IPS-20b (cell line): ENCODE data around the gene CXXC4.

Experiments
- H3K27ac ChIP-seq: one replicate; pipeline ENCODE4 v1.5.1; 2013; ENCODE audit warnings: low read length
- H3K27me3 ChIP-seq: 2 replicates; pipeline ENCODE4 v1.6.1; 2013; ENCODE audit warnings: mild to moderate bottlenecking, low read length, inconsistent platforms; ENCODE audit not compliant: insufficient read depth
- H3K36me3 ChIP-seq: 2 replicates; pipeline ENCODE4 v1.6.1; 2013; ENCODE audit warnings: low read depth, mild to moderate bottlenecking, inconsistent platforms, low read length, moderate library complexity; ENCODE audit not compliant: insufficient read depth
- H3K4me1 ChIP-seq: 2 replicates; pipeline ENCODE4 v1.6.1; 2013; ENCODE audit warnings: mild to moderate bottlenecking, control low read depth, inconsistent platforms, low read length, moderate library complexity; ENCODE audit not compliant: insufficient read depth
- H3K4me3 ChIP-seq: 2 replicates; pipeline ENCODE4 v1.5.1; 2013; ENCODE audit warnings: mild to moderate bottlenecking, low read length, inconsistent platforms
- H3K9ac ChIP-seq: 2 replicates; pipeline ENCODE4 v1.6.1; 2013; ENCODE audit warnings: low read depth, mild to moderate bottlenecking, inconsistent platforms, low read length, moderate library complexity
- H3K9me3 ChIP-seq: 2 replicates; pipeline ENCODE4 v1.6.1; 2013; ENCODE audit warnings: mild to moderate bottlenecking, low read depth, low read length, inconsistent platforms; ENCODE audit not compliant: insufficient read depth

Gene CXXC4

GRCh38 chr4:104494822-104495559 lies at the start of gene CXXC4:
Gene CXXC4, minus strand, starts transcription at chr4:104494894. Its CDS starts 3,092 bp downstream, at chr4:104491802.
- Histone ChIP-seq H3K4me1 (peaks cover 26% of the 10 kb centered on the region), H3K27ac (peak within 1 kb of the TSS; percentile 78), H3K9ac (peak within 1 kb of the TSS; percentile 95), H3K36me3 (no peaks in the 10 kb centered on the region), H3K9me3 (no peaks in the 10 kb centered on the region), H3K4me3 (peak within 1 kb of the TSS; percentile 97), H3K27me3 (peaks cover 25% of the 10 kb centered on the region; the same call in 1 of the 2 replicates)

DNA sequence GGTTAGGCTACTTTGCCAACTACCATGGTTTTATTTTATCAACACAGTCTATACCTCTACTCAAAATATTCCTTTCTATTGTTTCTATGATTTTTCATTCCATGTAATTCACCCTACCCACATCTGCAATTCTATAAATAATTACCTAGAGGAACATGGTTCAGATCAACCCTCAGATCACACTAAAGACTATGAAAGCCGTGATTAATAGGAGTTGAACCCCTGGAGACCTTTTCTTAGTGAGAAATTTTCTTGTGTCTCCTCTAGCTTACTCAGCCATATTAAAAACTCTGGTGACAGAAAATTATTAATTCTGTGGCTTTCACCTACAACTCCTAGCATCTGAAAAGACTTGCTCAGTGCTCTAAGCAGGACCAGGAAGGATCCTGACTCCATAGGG lies 38.5 kb upstream of the CXXC4 start:
- H3K9ac ChIP-seq: no peak overlapping the region
- peaks cover 8% of the 10 kb centered on the region; the same call in 1 of the 2 replicates for H3K4me1 ChIP-seq
- H3K36me3 ChIP-seq: no peaks in the 10 kb centered on the region
- no peaks in the 10 kb centered on the region for H3K9me3 ChIP-seq
- H3K4me3 ChIP-seq: no peak overlapping the region
- no peak overlapping the region for H3K27ac ChIP-seq
- H3K27me3 ChIP-seq: no peaks in the 10 kb centered on the region

DNA sequence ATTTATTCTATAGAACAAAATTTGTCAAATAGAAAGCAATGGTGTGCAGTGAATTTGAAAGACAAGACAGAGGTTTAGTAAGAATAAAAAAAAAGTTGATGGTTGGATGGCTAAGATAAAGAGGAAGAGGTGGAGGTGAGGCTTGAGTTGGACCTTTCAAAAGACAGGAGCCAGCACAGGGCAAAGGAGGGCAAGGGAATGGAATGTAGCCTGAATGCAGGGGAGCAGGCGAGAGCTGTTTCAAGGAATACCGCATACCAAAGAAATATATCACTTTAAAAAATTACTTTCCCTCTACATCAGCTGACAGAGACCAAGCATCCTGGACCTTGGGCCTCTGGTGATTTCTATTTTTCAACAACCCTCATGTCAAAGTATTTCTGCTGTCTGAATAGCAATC lies 38.0 kb upstream of the CXXC4 start:
- Histone ChIP-seq H3K36me3 (no peaks in the 10 kb centered on the region), H3K27ac (no peak overlapping the region), H3K4me3 (no peak overlapping the region), H3K9me3 (no peaks in the 10 kb centered on the region), H3K4me1 (peaks cover 8% of the 10 kb centered on the region; the same call in 1 of the 2 replicates), H3K27me3 (no peaks in the 10 kb centered on the region), H3K9ac (no peak overlapping the region)

DNA sequence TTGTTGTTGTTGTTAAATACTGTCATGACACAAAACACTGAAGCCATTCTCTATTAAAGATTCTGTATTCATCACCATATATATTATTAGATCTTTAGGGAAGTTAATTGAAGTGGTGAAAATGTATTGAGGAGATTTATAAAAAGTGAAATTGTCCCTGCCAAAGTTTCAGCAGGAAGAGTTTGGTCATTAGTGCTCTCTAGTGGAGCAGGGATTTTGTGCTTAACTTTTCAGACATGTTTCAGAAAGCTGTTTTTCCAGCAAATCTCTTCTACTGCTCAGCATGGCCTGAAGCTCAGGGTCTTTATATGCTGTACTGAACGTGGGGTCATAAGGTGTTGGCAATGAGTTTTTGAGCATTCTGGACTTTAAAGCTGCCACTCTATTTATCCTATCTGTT lies 36.7 kb upstream of the CXXC4 start:
- no peak overlapping the region for H3K4me3 ChIP-seq
- H3K9ac ChIP-seq: no peak overlapping the region
- no peaks in the 10 kb centered on the region for H3K9me3 ChIP-seq
- no peak overlapping the region for H3K27ac ChIP-seq
- peaks cover 8% of the 10 kb centered on the region; the same call in 1 of the 2 replicates for H3K4me1 ChIP-seq
- no peaks in the 10 kb centered on the region for H3K27me3 ChIP-seq
- no peaks in the 10 kb centered on the region for H3K36me3 ChIP-seq

- H3K4me3 ChIP-seq: no peak overlapping the region
- H3K9ac ChIP-seq: no peak overlapping the region
- H3K9me3 ChIP-seq: no peaks in the 10 kb centered on the region
- peaks cover 8% of the 10 kb centered on the region; the same call in 1 of the 2 replicates for H3K4me1 ChIP-seq
- no peaks in the 10 kb centered on the region for H3K27me3 ChIP-seq
- H3K36me3 ChIP-seq: no peaks in the 10 kb centered on the region
- H3K27ac ChIP-seq: no peak overlapping the region
Observed at GRCh38 chr4:104530426-104530825, 35.7 kb upstream of the CXXC4 start.

GRCh38 chr4:104524591-104524990 lies 29.9 kb upstream of the CXXC4 start:
- H3K4me3 ChIP-seq: no peak overlapping the region
- H3K36me3 ChIP-seq: no peaks in the 10 kb centered on the region
- H3K27me3 ChIP-seq: no peaks in the 10 kb centered on the region
- no peak overlapping the region for H3K27ac ChIP-seq
- H3K9me3 ChIP-seq: no peaks in the 10 kb centered on the region
- H3K9ac ChIP-seq: no peak overlapping the region
- no peaks in the 10 kb centered on the region for H3K4me1 ChIP-seq

- Histone ChIP-seq H3K9me3 (no peaks in the 10 kb centered on the region), H3K4me1 (no peaks in the 10 kb centered on the region), H3K36me3 (no peaks in the 10 kb centered on the region), H3K27ac (no peak overlapping the region), H3K27me3 (no peaks in the 10 kb centered on the region), H3K4me3 (no peak overlapping the region), H3K9ac (no peak overlapping the region)
Observed at GRCh38 chr4:104524026-104524425, 29.3 kb upstream of the CXXC4 start.

GRCh38 chr4:104519588-104519987 lies 24.9 kb upstream of the CXXC4 start:
- Histone ChIP-seq H3K4me1 (no peaks in the 10 kb centered on the region), H3K4me3 (no peak overlapping the region), H3K27ac (no peak overlapping the region), H3K36me3 (no peaks in the 10 kb centered on the region), H3K9me3 (no peaks in the 10 kb centered on the region), H3K9ac (no peak overlapping the region), H3K27me3 (no peaks in the 10 kb centered on the region)

GRCh38 chr4:104516884-104517283 lies 22.2 kb upstream of the CXXC4 start:
- no peak overlapping the region for H3K4me3 ChIP-seq
- no peaks in the 10 kb centered on the region for H3K4me1 ChIP-seq
- no peaks in the 10 kb centered on the region for H3K36me3 ChIP-seq
- no peaks in the 10 kb centered on the region for H3K9me3 ChIP-seq
- H3K27ac ChIP-seq: no peak overlapping the region
- no peaks in the 10 kb centered on the region for H3K27me3 ChIP-seq
- H3K9ac ChIP-seq: no peak overlapping the region

- Histone ChIP-seq H3K27me3 (no peaks in the 10 kb centered on the region), H3K4me3 (no peak overlapping the region), H3K27ac (no peak overlapping the region)
Observed at GRCh38 chr4:104508224-104508623, 13.5 kb upstream of the CXXC4 start.

GRCh38 chr4:104507112-104507511 lies 12.4 kb upstream of the CXXC4 start:
- Histone ChIP-seq H3K9me3 (no peaks in the 10 kb centered on the region), H3K4me1 (no peaks in the 10 kb centered on the region), H3K27ac (no peak overlapping the region), H3K9ac (no peak overlapping the region), H3K36me3 (no peaks in the 10 kb centered on the region), H3K4me3 (no peak overlapping the region), H3K27me3 (no peaks in the 10 kb centered on the region)

More at GRCh38 chr4:104508224-104508623, 13.5 kb upstream of the CXXC4 start:
- Histone ChIP-seq H3K9me3 (no peaks in the 10 kb centered on the region), H3K4me1 (no peaks in the 10 kb centered on the region), H3K36me3 (no peaks in the 10 kb centered on the region), H3K9ac (no peak overlapping the region)

- no peaks in the 10 kb centered on the region for H3K9me3 ChIP-seq
- no peaks in the 10 kb centered on the region for H3K27me3 ChIP-seq
- no peaks in the 10 kb centered on the region for H3K36me3 ChIP-seq
- peaks cover 6% of the 10 kb centered on the region; the same call in 1 of the 2 replicates for H3K4me1 ChIP-seq
- H3K4me3 ChIP-seq: no peak overlapping the region
- H3K27ac ChIP-seq: no peak overlapping the region
- H3K9ac ChIP-seq: no peak overlapping the region
Observed at GRCh38 chr4:104504536-104504935, 9.8 kb upstream of the CXXC4 start.
